Measurements from ENCODE around the gene HS6ST3.

DNA sequence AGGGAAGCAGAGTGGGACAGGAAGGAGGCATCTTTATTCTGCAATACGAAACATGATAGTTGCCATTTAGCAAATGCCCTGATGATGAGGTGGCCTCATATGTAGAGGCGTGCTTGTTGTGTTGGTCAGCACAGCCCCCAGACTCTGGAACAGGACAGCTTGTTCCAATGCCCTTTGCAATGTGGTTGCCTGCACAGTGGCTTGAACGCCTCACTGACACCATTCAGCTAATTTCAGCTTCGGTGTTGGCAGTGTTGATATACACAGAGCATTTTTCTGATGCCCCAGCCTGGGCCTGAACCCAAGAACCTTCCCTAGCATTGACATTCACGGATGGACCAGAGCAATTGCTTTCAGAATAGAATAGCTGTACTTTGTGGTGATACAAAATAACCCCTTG, 133.3 kb downstream of the HS6ST3 start:
- TF ChIP-seq GATA1 (IDR thresholded peaks at IDR 0.05; ENCODE audit: low read depth, low read length) (no peak), POLR2A (IDR thresholded peaks at IDR 0.05; ENCODE audit: low read length) (no peak)
